HUES6 (cell line): ENCODE measurements around the gene VWA8.

Experiments
- H3K27ac ChIP-seq: 2 replicates; pipeline ENCODE4 v1.7.0; 2013; ENCODE audit warnings: low read depth, mild to moderate bottlenecking, low read length, inconsistent platforms
- H3K27me3 ChIP-seq: 2 replicates; pipeline ENCODE4 v1.6.1; 2013; ENCODE audit warnings: low read length; ENCODE audit not compliant: control insufficient read depth, insufficient read depth
- H3K36me3 ChIP-seq: 2 replicates; pipeline ENCODE4 v1.6.1; 2013; ENCODE audit warnings: low read length; ENCODE audit not compliant: control insufficient read depth, insufficient read depth
- H3K4me1 ChIP-seq: 2 replicates; pipeline ENCODE4 v1.6.1; 2013; ENCODE audit warnings: low read length; ENCODE audit not compliant: control insufficient read depth, insufficient read depth
- H3K4me3 ChIP-seq: 2 replicates; pipeline ENCODE4 v1.5.1; 2013; ENCODE audit warnings: low read depth, low read length
- H3K9ac ChIP-seq: one replicate; pipeline ENCODE4 v1.6.1; 2013; ENCODE audit warnings: mild to moderate bottlenecking, low read length
- H3K9me3 ChIP-seq: 2 replicates; pipeline ENCODE4 v1.6.1; 2013; ENCODE audit warnings: low read depth, low read length; ENCODE audit not compliant: control insufficient read depth, insufficient read depth

VWA8 gene

DNA sequence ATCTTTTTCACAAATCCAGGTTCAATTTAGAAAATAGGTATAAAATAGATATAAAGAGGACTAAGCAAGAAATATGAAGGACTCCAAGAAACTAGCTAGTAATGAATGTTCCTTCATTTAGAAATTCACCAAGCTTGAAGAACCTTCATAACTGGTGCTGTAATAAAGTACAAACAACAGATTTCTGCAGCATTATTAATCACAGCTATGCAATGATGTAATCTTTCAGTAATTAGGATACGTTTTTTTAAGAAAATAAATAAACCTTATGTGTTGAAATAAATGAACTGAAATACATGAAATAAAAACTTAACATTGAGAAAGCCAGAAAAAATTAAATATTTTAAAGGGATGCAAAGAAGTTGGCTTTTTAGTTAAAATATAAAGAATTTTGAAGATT is 267.5 kb downstream of the VWA8 start:
- H3K27me3 ChIP-seq, result no peaks in the 10 kb centered on the region
- peaks cover 33% of the 10 kb centered on the region for H3K4me1 ChIP-seq
- no peaks in the 10 kb centered on the region for H3K9me3 ChIP-seq
- no peak overlapping the region for H3K4me3 ChIP-seq
- H3K36me3 ChIP-seq, result peaks cover 11% of the 10 kb centered on the region; the same call in 1 of the 2 replicates
- H3K9ac ChIP-seq, result no peak overlapping the region
- H3K27ac ChIP-seq, result no peak overlapping the region

DNA sequence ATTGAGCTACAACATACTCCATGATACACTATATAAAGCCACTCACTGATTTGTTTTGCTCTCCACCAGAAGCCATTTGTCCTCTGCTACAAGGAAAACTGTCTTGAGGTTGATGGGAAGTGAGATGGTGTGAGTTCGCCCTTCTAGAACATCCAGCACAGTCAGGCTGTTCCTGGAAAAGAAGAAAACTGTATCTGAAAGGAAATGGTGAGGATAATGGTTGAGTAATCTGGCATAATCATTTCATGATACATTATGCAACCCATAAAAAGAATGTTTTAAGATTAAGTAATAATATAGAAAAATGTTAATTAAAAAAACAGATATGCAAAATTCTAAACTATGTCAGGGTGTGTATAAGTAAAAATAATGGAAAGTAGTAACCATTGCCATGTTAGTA is 269.6 kb downstream of the VWA8 start:
- Histone ChIP-seq H3K9me3 (no peaks in the 10 kb centered on the region), H3K4me3 (no peak overlapping the region), H3K27ac (no peak overlapping the region), H3K36me3 (0 out of 2 replicates have a peak, but pooled peaks cover 8% of the 10 kb centered on the region), H3K9ac (no peak overlapping the region), H3K4me1 (peaks cover 17% of the 10 kb centered on the region), H3K27me3 (no peaks in the 10 kb centered on the region)

- Histone ChIP-seq H3K36me3 (peaks cover 16% of the 10 kb centered on the region), H3K27ac (no peak overlapping the region), H3K4me3 (no peak overlapping the region), H3K27me3 (no peaks in the 10 kb centered on the region), H3K4me1 (peaks cover 10% of the 10 kb centered on the region; the same call in 1 of the 2 replicates), H3K9ac (no peak overlapping the region), H3K9me3 (no peaks in the 10 kb centered on the region)
These were observed 278.1 kb downstream of the VWA8 start for GRCh38 chr13:41682766-41683165.

DNA sequence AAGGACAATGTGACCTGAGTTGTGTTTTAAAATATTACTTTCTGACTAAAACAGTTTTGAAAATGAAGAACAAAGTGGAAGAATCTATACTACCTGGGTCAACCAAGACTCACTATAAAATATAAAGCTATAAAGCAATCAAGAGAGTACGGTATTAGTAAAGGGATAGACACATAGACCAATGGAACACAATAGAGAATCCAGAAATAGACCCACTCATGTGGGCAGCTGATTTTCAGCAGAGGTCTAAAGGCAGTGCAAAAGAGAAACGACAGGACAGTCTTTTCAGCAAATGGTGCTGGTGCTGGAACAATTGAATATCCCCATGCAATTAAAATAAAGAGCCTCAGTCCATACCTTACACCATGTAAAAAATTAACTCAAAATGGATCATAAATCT is 278.9 kb downstream of the VWA8 start:
- H3K9me3 ChIP-seq, result no peaks in the 10 kb centered on the region
- no peaks in the 10 kb centered on the region for H3K27me3 ChIP-seq
- H3K27ac ChIP-seq, result no peak overlapping the region
- no peak overlapping the region for H3K4me3 ChIP-seq
- peaks cover 10% of the 10 kb centered on the region; the same call in 1 of the 2 replicates for H3K4me1 ChIP-seq
- H3K9ac ChIP-seq, result no peak overlapping the region
- H3K36me3 ChIP-seq, result peaks cover 16% of the 10 kb centered on the region

DNA sequence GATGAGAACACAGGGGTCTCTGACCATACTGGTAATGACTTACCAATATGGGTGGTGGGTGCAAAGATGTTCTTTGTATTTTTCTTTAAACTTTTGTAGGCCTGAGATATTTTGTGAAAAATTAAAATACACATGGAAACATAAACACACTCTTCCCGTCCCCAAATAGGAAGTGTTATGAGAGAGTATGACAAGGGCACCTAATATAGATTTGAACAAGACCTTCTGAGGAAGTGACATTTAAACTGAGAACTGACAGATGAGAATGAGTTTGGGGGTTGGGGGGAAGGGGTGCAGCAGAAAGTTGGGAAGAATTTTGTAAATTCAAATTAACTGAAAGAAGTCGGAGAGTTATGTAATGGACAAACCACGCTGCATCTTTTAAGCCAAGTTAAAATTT is 279.3 kb downstream of the VWA8 start:
- no peak overlapping the region for H3K4me3 ChIP-seq

GRCh38 chr13:41680900-41681299 is 280.0 kb downstream of the VWA8 start:
- no peak overlapping the region for H3K27ac ChIP-seq
- no peak overlapping the region for H3K4me3 ChIP-seq
- H3K4me1 ChIP-seq, result peaks cover 10% of the 10 kb centered on the region; the same call in 1 of the 2 replicates
- no peak overlapping the region for H3K9ac ChIP-seq
- peaks cover 16% of the 10 kb centered on the region for H3K36me3 ChIP-seq
- H3K27me3 ChIP-seq, result no peaks in the 10 kb centered on the region
- no peaks in the 10 kb centered on the region for H3K9me3 ChIP-seq

More for the DNA sequence above, 279.3 kb downstream of the VWA8 start:
- Histone ChIP-seq H3K36me3 (peaks cover 16% of the 10 kb centered on the region), H3K4me1 (peaks cover 10% of the 10 kb centered on the region; the same call in 1 of the 2 replicates), H3K27ac (no peak overlapping the region), H3K9ac (no peak overlapping the region), H3K27me3 (no peaks in the 10 kb centered on the region), H3K9me3 (no peaks in the 10 kb centered on the region)

- Histone ChIP-seq H3K4me1 (peaks cover 10% of the 10 kb centered on the region; the same call in 1 of the 2 replicates), H3K27ac (no peak overlapping the region), H3K9ac (no peak overlapping the region)
These were observed 282.1 kb downstream of the VWA8 start for GRCh38 chr13:41678848-41679247.

DNA sequence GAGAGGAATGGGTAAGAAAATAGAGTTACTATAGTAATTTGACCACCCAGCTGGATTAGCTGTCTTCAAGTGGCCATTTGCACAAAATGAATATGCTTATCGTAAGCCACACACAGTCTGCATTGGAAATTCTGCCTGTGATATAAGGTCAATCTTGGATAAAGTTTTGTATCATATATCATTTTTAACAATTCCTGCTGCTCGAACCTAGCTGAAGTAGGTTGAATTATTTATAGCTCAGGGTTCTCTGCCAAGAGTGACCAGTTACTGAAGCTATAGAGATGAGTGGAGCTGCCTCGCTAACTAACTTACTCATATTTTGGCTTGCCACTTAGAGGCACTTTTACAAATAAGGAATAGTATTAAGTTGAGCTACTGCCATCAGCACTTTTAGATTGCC is 282.7 kb downstream of the VWA8 start:
- Histone ChIP-seq H3K9ac (no peak overlapping the region), H3K4me3 (no peak overlapping the region), H3K36me3 (peaks cover 4% of the 10 kb centered on the region; the same call in 1 of the 2 replicates), H3K4me1 (peaks cover 10% of the 10 kb centered on the region; the same call in 1 of the 2 replicates), H3K27me3 (no peaks in the 10 kb centered on the region), H3K9me3 (no peaks in the 10 kb centered on the region), H3K27ac (no peak overlapping the region)

More at GRCh38 chr13:41678848-41679247, 282.1 kb downstream of the VWA8 start:
- Histone ChIP-seq H3K9me3 (no peaks in the 10 kb centered on the region), H3K27me3 (no peaks in the 10 kb centered on the region), H3K4me3 (no peak overlapping the region), H3K36me3 (peaks cover 10% of the 10 kb centered on the region)

DNA sequence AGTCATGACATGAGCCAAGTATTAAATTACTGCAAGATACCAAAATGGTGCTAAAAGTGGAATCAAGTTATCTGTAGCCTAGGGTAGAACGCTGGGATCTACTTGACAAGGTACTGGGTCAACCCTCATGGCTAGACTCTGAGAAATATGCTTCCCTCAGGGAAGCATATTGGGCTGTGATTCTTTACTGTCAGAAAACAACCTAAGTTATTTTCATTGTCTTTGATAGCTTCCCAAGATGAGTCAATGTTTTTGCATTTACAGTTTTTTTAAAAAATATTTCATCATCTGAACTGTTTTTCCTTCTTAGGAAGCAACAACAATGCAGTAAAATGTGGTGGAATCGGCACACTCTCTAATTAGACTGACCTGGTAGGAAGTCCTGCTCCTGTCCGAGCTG is 285.6 kb downstream of the VWA8 start:
- Histone ChIP-seq H3K4me1 (no peaks in the 10 kb centered on the region), H3K36me3 (0 out of 2 replicates have a peak, but pooled peaks cover 3% of the 10 kb centered on the region), H3K27me3 (no peaks in the 10 kb centered on the region), H3K9me3 (no peaks in the 10 kb centered on the region), H3K4me3 (no peak overlapping the region), H3K9ac (no peak overlapping the region), H3K27ac (no peak overlapping the region)

DNA sequence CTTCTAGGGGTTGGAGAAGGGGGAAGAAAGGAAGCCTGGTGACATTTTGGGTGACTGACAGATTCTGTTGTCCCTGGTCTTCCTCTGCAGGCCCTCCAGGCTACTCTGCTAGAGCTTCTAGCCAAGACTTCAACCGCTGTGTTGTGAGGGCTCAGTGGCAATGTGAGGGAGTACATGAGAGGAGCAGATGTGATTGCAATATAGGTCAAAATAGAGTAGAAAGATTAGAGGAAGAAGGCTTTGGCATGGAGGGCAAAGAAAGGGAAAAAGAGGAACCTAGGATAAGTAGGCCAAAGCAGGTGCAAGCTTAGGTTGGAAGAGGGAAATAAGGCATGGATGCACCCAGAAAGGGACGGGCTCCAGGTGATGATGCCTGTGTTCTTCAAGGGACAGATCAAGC is 286.7 kb downstream of the VWA8 start:
- H3K4me3 ChIP-seq, result no peak overlapping the region
- no peaks in the 10 kb centered on the region for H3K4me1 ChIP-seq
- no peak overlapping the region for H3K27ac ChIP-seq
- 0 out of 2 replicates have a peak, but pooled peaks cover 3% of the 10 kb centered on the region for H3K36me3 ChIP-seq
- no peaks in the 10 kb centered on the region for H3K27me3 ChIP-seq
- no peak overlapping the region for H3K9ac ChIP-seq
- H3K9me3 ChIP-seq, result no peaks in the 10 kb centered on the region

DNA sequence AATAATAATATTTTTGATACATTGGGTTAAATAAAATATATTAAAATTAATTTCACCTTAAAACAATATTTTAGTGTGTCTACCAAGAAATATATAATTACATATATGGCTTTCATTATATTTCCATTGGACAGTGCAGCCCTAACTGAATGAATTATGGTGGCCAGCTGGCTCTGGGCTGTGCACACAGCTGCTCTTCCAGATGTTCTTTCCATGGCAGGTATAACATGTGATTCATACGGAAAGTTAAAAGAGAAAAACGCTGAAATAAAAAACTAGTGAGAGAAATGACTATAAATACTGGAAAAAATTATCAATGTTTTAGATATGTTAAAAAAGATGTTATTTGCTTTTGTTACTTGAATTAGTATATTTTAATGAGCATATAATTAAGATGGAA is 287.3 kb downstream of the VWA8 start:
- H3K27ac ChIP-seq, result no peak overlapping the region
- no peaks in the 10 kb centered on the region for H3K9me3 ChIP-seq
- H3K36me3 ChIP-seq, result 0 out of 2 replicates have a peak, but pooled peaks cover 3% of the 10 kb centered on the region
- H3K9ac ChIP-seq, result no peak overlapping the region
- H3K4me1 ChIP-seq, result no peaks in the 10 kb centered on the region
- no peaks in the 10 kb centered on the region for H3K27me3 ChIP-seq
- no peak overlapping the region for H3K4me3 ChIP-seq
